Stimulated activated CD4-positive, alpha-beta T cell treated with anti-CD3 and anti-CD28 coated beads, TNF-alpha, amount 100 ng/mL, for 4 hours (primary cell): ENCODE measurements around the gene SH3BGRL2.
"Not testable (repeated sequence)": the region's sequence is repeated elsewhere in the genome, so short reads cannot be mapped to it uniquely, and the experiment has no call there.

Source experiments
- DNase-seq, 3 experiments: peaks; one replicate each; pipeline ENCODE4 v3.0.0-alpha.2; 2020; ENCODE audit warnings: low read depth in 3 of 3

The SH3BGRL2 gene

GRCh38 chr6:79745282-79745681 is 114.2 kb downstream of the SH3BGRL2 start:
- DNase-seq, result not testable (repeated sequence)

GRCh38 chr6:79746325-79746724 is 115.2 kb downstream of the SH3BGRL2 start:
- DNase-seq, result not testable (repeated sequence)

- no peak for DNase-seq
Observed at GRCh38 chr6:79750806-79751205, 119.7 kb downstream of the SH3BGRL2 start.
